Measurements from ENCODE around the gene ITSN2.
"Not testable (repeated sequence)": the region's sequence is repeated elsewhere in the genome, so short reads cannot be mapped to it uniquely, and the experiment has no call there.

The ITSN2 gene

DNA sequence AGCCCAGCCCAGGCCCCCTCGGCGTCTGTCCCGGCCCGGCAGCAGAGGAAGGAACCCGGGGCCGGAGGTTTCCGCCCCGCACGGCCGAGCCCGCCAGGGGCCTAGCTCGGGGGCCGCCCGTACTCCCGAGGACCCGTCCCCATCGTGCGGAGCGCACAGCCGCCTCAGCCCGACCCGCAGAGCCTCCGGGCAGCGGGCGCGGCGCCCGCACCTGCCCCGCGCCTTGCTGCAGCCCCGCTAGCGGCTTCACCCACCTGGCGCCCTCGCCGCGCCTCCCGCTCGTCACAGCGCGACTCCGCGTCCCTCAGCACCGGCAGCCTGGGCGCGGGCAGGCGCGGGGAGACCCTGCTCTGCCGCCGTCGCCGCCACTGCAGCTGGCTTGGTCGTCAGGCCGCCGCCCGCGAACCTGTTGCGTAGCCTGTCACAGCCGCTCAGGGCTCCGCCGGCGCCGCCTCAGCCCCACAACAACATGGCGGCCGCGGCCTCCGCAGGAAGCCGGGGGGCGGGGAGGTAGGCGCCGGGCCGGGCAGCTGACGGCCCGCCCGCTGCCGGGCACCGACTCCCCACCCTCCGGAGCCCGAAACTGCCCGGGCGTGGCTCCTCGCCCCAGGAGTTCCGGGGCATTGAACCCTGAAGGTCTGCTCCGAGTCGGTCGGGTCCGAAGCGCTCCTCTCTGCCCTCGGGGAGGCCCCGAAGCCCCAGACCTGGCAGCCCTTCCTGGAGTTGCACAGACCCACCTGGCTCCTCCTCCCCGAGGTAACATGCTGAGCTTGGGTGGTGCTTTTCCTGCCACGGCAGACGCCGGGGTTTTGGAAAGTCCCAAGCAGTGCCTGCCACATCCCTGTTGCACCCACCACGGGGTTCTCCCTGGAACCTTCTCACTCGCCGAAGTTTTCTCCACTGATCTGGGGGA, at the start of gene ITSN2:
ITSN2 (minus strand) TSS at position 487 of the 913 bp plus-strand sequence. CDS start 32,454 bp downstream, outside the sequence.
- DNase-seq, result peak; percentile 89

DNA sequence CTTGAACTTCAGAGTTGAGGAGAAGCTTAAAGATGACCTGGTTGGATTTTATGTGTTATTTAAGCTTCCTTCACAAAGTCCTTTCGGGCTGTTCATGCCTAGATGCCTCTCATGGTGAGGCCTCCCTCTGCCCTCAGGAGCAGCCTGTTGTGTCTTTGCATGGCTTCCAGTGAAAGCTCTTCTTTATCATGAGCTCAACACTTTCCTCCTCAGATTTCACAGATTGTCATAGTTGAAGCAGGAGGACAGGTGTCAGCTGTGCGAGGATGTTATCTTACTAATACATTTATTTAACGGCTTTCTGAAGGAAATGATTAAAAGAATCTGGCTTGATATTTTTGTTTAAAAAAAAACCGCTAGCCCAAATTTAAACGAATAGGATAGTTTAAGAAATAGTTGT, 48.8 kb upstream of the ITSN2 start:
- no peak for DNase-seq

DNA sequence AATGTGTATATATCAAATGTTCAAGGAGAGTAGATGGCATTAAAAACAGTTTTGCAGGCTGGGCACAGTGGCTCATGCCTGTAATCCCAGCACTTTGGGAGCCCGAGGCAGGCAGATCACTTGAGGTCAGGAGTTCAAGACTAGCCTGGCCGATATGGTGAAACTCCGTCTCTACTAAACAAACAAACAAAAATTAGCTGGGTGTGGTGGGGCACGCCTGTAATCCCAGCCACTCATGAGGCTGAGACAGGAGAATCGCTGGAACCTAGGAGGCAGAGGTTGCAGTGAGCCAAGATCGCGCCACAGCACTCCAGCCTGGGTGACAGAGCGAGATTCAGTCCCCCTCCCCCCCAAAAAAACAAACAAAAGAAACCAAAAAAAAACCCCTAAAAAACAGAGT, 48.4 kb upstream of the ITSN2 start:
- DNase-seq, result not testable (repeated sequence)

DNA sequence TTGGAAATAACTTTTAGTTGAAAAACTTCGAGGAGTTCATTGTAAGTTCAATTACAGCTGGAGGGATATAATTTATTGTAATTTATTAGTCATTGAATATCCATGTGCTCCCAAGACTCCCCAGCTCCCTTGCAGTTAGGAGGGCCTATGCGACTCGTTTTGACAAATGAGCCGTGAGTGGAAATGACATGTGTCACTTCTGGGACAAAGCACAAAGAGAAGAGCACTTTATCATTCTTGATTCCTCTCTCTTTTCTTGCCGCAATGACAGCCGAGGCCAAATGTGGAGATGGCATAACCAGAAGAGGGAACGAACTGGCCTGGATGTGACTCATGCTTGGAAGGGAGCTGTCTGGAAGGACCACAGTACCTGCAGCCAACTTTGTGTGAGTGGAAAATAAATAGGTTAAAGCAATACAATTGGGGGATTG, 44.2 kb upstream of the ITSN2 start:
- no peak for DNase-seq

DNA sequence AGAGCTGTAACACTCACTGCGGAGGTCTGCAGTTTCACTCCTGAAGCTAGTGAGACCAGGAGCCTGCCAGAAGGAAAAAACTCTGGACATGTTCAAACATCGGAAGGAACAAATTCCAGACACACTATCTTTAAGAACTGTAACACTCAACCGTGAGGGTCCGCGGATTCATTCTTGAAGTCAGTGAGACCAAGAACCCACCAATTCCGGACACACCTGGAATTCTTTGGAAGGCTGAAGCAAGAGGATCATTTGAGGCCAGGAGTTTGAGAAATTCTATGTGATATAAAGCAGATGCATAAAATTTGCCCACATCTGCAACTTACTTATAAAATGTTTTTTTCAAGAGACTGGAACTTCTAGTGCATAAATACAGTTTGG, 43.5 kb upstream of the ITSN2 start:
- DNase-seq, result no peak

DNA sequence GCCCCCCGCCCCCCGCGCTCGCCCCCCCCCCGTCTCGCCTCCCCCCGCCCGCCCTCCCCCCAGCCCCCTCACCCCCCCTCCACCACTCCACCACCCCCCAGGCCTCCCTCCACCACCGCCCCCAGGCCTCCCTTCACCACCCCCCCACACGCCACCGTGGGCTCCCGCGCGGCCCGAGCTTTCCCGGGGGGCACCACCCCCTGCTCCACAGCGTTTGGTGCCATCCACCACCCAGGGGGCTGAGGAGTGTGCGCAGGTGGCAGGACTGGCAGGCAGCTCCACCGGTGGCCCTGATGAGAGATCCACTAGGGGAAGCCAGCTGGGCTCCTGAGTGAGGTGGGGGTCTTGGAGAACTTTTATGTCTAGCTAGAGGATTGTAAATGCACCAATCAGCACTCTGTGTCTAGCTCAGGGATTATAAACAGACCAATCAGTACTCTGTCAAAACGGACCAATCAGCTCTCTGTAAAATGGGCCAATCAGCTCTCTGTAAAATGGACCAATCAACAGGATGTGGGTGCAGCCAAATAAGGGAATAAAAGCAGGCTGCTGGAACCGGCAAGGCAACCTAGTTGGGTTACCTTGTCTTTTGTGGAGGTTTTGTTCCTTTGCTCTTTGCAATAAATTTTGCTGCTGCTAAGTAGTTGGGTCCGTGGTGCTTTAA, 43.0 kb upstream of the ITSN2 start:
- no peak for DNase-seq

DNA sequence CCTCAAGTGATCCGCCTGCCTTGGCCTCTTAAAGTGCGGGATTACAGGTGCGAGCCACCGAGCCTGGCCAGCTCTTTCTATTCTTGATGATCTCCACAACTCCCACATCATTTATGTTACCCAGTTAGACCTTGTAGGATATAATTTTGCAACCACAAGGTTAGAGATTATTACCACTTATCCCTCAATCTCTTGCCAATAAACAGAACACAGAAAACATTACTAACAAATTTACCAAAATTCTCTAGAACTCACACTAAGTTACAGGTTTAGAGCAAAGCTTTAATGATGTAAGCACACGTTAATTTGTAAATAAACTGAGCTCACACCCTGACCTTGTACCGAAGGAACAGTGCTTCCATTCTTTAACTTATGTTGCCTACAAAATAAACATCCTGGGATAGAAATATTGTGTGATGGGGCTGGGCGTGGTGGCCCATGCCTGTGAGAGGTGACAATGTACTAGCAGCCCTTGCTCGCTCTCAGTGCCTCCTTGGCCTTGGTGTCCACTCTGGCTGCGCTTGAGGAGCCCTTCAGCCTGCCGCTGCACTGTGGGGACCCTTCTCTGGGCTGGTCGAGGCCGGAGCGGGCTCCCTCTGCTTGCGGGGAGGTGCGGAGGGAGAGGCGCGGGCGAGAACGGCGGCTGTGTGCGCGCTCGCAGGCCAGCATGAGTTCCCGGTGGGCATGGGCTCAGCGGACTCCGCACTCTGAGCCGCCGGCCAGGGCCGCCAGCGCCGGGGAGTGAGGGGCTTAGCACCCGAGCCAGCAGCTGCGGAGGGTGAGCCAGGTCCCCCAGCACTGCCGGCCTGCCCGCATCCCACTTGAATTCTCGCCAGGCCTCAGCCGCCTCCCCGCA, 42.1 kb upstream of the ITSN2 start:
- DNase-seq, result no peak

DNA sequence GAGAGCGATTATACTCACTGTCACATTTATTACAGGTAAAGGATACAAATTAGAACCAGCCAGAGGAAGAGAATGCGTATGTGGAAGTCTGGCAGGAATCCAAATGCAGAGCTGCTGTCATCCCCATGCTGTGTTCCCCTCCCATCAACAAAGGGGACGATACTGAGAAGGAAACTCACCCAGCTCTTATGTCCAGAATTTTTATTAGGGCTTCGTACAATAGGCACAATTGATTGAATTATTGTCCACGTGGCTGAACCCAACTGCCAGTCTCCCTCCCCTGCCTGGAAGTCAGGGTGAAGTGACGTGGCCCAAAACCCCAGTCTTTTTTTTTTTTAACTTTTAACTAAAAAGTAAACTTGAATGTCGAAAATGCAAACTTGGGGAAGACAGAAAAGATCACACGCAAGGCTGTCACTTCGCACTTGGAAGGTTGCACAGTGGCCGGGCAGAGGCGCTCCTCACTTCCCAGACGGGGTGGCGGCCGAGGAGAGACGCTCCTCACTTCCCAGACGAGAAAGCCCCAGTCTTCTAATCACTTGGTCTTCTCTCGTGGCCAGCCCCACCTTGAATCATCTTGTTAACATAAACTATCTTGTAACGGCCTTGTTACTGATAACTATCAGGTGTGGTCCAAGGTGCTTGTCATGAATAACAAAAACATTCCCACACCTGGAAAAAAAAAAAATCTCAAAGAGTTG, 40.0 kb upstream of the ITSN2 start:
- DNase-seq, result no peak

DNA sequence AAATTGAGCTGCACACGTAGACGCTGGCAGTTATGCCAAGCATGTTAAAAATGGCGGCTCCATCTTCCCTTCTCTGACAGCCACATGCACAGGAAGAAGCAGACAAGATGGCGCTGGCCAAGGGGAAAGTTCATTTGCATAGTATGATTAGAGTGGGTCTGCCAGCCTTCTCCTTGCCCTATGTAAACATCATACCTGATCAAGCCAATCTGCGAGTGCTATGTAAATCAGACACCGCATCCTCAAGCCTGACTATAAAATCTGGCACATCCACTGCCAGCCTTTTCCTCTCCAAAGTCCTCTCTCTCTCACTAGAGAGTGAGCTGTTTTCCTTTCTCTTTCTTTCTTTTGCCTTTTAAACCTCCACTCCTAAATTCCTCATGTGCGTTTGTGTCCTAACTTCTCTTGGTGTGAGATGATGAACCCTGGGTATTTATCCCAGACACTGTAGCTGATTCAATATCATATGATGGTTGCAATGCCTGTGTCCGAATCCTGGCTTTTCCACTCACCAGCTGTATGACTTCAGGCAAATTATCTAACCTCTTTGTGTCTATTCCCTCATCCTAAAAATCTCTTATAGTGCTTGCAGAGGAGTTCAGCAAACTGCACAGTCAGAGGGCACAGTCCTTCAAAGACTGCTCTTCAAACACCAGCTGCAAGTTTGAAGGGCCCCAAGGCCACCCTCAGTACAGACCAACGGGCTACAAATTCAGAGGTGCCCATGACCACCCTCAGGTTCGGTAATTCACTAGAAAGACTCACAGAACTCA, 39.3 kb upstream of the ITSN2 start:
- DNase-seq, result no peak

DNA sequence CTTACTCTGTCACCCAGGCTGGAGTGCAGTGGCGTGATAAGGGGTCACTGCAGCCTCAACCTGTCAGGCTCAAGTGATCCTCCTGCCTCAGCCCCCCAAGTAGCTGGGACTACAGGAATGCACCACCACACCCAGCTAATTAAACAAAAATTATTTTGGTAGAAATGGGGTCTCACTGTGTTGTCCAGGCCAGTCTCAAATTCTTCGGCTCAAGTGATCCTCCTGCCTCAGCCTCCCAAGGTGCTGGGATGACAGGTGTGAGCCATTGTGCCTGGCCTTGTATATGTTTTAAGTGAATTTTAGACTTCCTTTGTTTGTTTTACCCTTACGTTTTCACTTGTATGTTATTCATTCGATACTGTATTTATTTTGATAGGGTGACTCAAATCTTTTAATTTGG, 34.7 kb upstream of the ITSN2 start:
- no peak for DNase-seq

DNA sequence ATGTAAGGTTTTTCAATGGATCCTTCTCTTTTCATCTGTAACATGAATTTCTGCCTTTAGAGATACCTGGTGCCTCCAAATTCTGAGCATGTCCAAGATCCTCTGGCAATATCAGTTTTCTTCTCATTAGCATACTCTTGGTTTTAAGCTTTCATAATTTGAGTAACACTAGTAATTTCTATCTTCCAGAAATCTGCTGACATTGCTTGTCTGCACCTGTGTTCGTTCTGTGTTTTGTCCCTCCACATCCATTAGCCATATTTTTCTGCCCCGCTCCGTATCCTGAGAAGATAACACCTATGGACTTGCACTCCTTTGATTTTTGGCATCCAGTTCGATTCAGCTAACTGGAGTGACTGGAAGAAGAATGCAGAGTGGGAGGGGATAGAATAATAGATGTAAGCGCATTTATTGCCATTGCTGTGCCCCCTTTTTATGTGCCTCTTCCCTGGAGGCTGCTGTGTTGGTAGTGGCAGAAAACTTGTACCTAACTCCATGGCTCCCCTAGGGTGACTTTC, 32.3 kb upstream of the ITSN2 start:
- DNase-seq, result no peak

DNA sequence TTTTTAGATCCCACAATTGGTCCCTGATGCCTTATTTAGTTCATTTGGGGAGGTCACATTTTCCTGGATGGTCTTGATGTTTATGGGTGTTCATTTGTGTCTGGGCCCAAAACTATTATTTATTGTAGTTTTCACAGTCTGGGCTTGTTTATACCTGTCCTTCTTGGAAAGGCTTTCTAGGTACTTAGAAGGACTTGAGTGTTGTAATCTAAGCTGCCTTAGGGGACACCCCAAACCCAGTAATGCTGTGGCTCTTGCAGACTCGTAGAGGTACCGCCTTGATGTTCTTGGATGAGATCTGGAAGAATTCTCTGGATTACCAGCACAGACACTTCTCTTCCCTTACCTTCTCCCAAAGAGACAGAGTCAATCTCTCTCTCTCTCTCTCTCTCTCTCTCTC, 25.0 kb upstream of the ITSN2 start:
- no peak for DNase-seq

DNA sequence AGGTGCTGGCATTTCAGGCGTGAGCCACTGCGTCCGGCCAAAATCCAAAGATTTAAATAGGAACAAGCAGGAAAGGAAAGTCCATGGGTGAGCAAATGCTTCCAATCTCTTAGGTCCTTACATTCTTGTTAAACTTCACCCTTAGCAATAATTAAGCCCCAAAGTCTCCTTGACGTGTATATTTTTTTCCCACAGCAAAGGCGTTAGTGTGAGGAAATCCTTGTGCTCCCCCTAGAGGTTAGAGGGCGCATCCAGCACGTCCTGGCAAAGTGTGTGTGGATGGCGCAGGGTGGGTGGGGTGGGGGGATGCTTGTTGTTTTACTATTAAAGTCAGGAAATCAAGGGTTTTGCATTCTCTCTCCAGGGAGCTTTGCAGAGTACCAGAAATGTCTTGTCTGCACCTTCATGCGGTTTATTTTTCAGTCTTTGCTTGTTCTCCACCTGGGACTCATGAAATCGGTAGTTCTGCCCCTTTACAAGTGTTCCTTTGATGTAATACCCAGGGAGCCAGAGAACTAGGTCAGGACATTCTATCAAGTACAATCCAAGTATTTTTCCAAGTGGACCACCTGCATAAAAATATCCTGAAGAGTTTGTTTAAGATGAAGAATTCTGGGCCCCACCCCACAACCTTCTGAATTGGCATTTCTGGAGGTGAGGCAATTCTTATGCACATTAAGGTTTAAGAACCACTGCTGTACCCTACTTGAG, 22.2 kb upstream of the ITSN2 start:
- peak; percentile 92 for DNase-seq

DNA sequence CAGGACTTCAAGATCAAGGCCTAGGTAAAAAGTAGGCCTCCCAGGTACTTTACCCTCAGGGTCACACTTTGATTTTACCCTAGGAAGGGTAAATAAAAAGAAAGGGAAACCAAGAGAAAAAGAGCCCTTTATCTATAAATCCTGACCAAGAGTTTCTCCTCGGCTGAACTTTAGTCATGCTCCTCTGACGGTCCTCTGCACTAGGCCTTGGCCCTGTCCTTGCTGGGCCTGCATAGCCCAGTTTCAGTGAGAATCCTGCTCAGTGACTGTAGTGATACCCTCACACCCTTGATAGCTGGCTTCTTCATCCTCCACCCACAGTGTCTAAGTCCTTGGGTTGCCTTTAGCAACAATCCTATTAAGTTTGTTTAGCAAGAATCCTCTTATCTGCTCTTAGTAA, 20.5 kb upstream of the ITSN2 start:
- no peak for DNase-seq

DNA sequence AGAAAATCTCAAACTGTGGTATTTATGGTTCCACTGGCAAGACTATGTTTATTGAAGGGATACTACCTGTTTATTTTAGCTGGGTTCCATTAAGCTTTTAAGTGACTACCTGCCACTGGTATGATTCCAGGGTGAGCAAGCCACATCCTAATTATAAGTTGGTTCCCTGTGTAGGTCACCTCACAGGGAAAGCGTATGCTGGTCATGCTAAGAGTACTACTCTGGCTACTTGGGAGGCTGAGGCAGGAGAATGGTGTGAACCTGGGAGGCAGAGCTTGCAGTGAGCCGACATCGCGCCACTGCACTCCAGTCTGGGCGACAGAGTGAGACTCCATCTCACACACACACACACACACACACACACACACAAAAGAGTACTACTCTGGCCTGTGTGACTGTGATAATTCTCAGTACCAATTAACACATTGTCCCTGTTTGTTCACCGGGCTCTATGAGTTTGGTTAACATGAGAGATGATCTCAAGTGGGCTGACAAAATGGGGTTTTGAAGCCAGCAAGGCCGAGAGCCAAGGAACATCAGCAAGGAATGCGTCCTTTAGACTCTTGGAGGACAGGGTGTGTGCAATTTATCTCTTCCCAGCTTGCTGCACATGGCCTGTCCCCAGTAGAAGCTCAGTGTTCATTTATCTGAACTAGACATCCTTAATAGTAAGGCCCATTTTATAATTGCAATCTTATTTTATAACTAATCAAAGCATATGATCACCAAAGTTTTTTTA, 15.2 kb upstream of the ITSN2 start:
- DNase-seq, result peak; percentile 26

DNA sequence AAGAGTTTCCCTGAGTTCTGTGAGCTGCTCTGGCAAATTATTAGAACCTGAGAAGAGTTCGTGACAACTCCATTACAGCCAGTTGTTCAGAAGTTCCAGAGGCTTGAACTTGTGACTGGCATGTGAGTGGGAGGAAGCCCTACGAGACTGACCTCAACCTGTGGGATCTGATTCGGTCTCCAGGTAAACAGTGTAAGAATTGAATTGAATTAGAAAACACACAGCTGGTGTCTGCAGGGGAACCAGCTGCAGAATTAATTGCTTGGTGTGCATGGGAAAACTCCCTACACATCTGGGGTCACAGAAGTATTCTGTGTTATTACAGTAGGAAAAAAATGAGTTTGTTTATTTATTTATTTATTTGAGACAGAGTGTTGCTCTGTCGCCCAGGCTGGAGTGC, 14.0 kb upstream of the ITSN2 start:
- DNase-seq, result no peak

DNA sequence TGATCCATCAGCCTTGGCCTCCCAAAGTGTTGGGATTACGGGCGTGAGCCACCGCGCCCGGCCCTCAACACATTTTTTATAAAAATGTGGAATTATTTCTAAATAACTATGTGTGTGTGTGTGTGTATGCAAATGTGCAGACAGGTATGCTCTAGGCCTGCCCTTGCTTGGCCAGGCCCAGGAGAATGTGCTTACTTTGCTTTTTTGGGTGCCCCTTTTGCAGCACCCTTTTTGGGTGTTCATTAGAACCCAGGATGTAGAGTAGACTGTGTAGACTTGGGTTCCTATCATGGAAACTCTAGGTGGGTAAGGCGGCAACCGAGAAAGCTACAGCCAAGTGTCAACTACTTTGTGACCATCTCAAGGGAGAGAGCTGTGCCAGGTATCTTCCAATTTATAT, 11.7 kb upstream of the ITSN2 start:
- no peak for DNase-seq

DNA sequence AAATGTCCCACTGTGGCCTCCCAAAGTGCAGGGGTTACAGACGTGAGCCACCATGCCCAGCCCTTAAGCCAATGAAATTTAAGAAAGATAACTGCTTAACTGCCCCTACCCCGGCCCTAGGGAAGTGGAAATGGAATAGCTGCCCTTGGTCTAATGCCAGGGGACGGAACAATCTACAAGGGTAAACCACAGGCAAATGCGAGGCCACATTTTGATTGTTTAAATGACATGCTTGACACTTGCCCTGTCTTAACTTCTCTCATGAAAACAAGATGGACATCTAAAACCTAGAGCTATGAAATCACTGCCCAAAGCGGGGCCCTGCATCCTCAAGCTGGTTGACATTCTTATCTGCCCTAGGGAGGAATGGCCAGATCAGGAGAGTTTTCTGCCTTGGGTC, 5.5 kb upstream of the ITSN2 start:
- no peak for DNase-seq

DNA sequence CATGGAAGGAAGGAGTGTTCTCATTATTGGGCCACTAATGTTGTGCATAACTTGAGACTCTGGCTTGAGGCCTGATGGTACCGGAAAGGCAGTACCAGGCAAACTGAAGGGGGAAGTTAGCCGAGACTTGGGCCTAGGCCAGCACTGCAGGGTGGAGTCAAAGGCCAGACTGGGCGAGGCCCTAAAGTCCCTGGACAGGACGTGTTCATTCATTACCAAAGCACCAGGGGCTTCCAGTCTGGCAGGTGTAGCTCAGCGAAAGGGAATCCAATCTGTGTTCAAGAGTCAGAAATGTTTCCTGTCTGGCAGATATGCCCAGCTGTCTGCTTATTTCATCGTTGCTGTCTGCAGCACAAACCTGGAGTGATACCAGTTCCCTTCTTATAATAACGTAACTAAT, 4.7 kb upstream of the ITSN2 start:
- DNase-seq, result peak; percentile 83

DNA sequence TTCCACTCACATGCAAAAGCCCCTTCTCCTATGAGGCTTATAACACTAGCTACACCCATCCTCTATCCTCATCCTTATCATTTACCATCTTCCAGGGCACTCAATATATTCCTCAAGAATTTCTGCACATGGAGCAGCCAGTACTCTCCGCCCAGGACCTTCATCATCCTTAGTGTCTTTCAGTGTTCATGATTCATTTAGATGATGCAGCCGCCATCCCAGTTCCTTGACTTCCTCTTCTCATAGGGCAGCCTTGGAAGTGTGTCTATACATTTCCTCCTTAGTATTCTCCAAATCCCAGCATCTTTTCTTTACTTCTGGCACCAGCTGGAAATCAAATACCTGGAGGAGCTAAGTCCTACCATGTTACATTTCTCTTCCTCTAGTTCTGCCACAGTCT, 3.0 kb upstream of the ITSN2 start:
- no peak for DNase-seq

Data from hematopoietic multipotent progenitor cell treated with erythropoietin and hydrocortisone succinate and interleukin-3 and kit ligand, for 6 days (in vitro differentiated cells).